ENCODE measurements around the gene TMEM44. TPM values are rescaled to one million over a fixed set of nuclear protein-coding genes. Genes with fewer than 3 reads are reported as not detected.
"Not testable (repeated sequence)": the region's sequence is repeated elsewhere in the genome, so short reads cannot be mapped to it uniquely, and the experiment has no call there.

Gene TMEM44
- total RNA-seq, 2 experiments from 2014 or later, result 6.2 to 7.1 TPM

- Mint-ChIP-seq H3K9me3 (no peaks in the 10 kb centered on the region), H3K36me3 (ENCODE audit: low read depth) (no peaks in the 10 kb centered on the region), H3K4me3 (no peak overlapping the region), H3K4me1 (peaks cover 8% of the 10 kb centered on the region), H3K27me3 (peaks cover 1% of the 10 kb centered on the region), H3K27ac (no peak overlapping the region)
- ChIA-PET CTCF (interaction anchor here (1.4 kb wide), 1 partner anchor 82 kb away, joined by 3 read pairs; no protein-coding TSS in a partner anchor), POLR2A (no interaction called here)
- DNase-seq, result no peak
These were observed 78.6 kb downstream of the TMEM44 start for GRCh38 chr3:194554473-194555123.

- CTCF ChIA-PET, result no interaction called here
- Mint-ChIP-seq H3K9me3 (peaks cover 1% of the 10 kb centered on the region), H3K27me3 (peaks cover under 1% of the 10 kb centered on the region), H3K4me3 (no peak overlapping the region), H3K4me1 (peaks cover 8% of the 10 kb centered on the region), H3K27ac (no peak overlapping the region), H3K36me3 (ENCODE audit: low read depth) (no peaks in the 10 kb centered on the region)
- DNase-seq, result no peak
- POLR2A ChIA-PET, result no interaction called here
These were observed 80.8 kb downstream of the TMEM44 start for GRCh38 chr3:194552327-194552949.

- H3K36me3 Mint-ChIP-seq (ENCODE audit: low read depth), result no peaks in the 10 kb centered on the region
- H3K27me3 Mint-ChIP-seq, result peaks cover 3% of the 10 kb centered on the region
- peaks cover 11% of the 10 kb centered on the region for H3K9me3 Mint-ChIP-seq
- H3K4me3 Mint-ChIP-seq, result no peak overlapping the region
- H3K27ac Mint-ChIP-seq, result no peak overlapping the region
- POLR2A ChIA-PET, result no interaction called here
- CTCF ChIA-PET, result no interaction called here
- no peaks in the 10 kb centered on the region for H3K4me1 Mint-ChIP-seq
- no peak for DNase-seq
These were observed 83.4 kb downstream of the TMEM44 start for GRCh38 chr3:194549853-194550252.

- Mint-ChIP-seq H3K9me3 (peaks cover 11% of the 10 kb centered on the region), H3K36me3 (ENCODE audit: low read depth) (no peaks in the 10 kb centered on the region), H3K4me3 (no peak overlapping the region), H3K27me3 (peaks cover 3% of the 10 kb centered on the region), H3K4me1 (no peaks in the 10 kb centered on the region), H3K27ac (no peak overlapping the region)
- ChIA-PET POLR2A (no interaction called here), CTCF (no interaction called here)
- DNase-seq, result no peak
These were observed 84.6 kb downstream of the TMEM44 start for GRCh38 chr3:194548346-194549321.

GRCh38 chr3:194547042-194547441 lies 86.2 kb downstream of the TMEM44 start:
- CTCF ChIA-PET, result no interaction called here
- Mint-ChIP-seq H3K27me3 (peaks cover 3% of the 10 kb centered on the region), H3K36me3 (ENCODE audit: low read depth) (no peaks in the 10 kb centered on the region), H3K4me3 (no peak overlapping the region), H3K27ac (no peak overlapping the region), H3K4me1 (no peaks in the 10 kb centered on the region), H3K9me3 (peaks cover 11% of the 10 kb centered on the region)
- POLR2A ChIA-PET, result no interaction called here
- no peak for DNase-seq

GRCh38 chr3:194545538-194545937 lies 87.7 kb downstream of the TMEM44 start:
- CTCF ChIA-PET, result interaction anchor here (1.3 kb wide), 1 partner anchor 28 kb away, joined by 3 read pairs; no protein-coding TSS in a partner anchor
- POLR2A ChIA-PET; H3K27ac Mint-ChIP-seq; H3K4me1 Mint-ChIP-seq; H3K36me3 Mint-ChIP-seq (ENCODE audit: low read depth); DNase-seq; H3K27me3 Mint-ChIP-seq; H3K4me3 Mint-ChIP-seq: not testable (repeated sequence)
- H3K9me3 Mint-ChIP-seq, result peaks cover 11% of the 10 kb centered on the region

- H3K9me3 Mint-ChIP-seq, result peaks cover 11% of the 10 kb centered on the region
- peaks cover 5% of the 10 kb centered on the region for H3K4me1 Mint-ChIP-seq
- CTCF ChIA-PET, result no interaction called here
- H3K27ac Mint-ChIP-seq, result no peak overlapping the region
- H3K27me3 Mint-ChIP-seq, result peaks cover 3% of the 10 kb centered on the region
- no peak overlapping the region for H3K4me3 Mint-ChIP-seq
- no peak for DNase-seq
- no peaks in the 10 kb centered on the region for H3K36me3 Mint-ChIP-seq (ENCODE audit: low read depth)
- POLR2A ChIA-PET, result no interaction called here
These were observed 89.7 kb downstream of the TMEM44 start for GRCh38 chr3:194543550-194543949.

- H3K9me3 Mint-ChIP-seq, result peaks cover 4% of the 10 kb centered on the region
- no peaks in the 10 kb centered on the region for H3K36me3 Mint-ChIP-seq (ENCODE audit: low read depth)
- H3K27ac Mint-ChIP-seq, result no peak overlapping the region
- POLR2A ChIA-PET, result interaction anchor here (0.7 kb wide), 1 partner anchor 619 kb away, joined by 3 read pairs; no protein-coding TSS in a partner anchor
- DNase-seq, result no peak
- CTCF ChIA-PET, result interaction anchor here (0.7 kb wide), 1 partner anchor 42 kb away, joined by 3 read pairs; no protein-coding TSS in a partner anchor
- no peaks in the 10 kb centered on the region for H3K27me3 Mint-ChIP-seq
- H3K4me1 Mint-ChIP-seq, result peaks cover 5% of the 10 kb centered on the region
- no peak overlapping the region for H3K4me3 Mint-ChIP-seq
These were observed 91.7 kb downstream of the TMEM44 start for GRCh38 chr3:194541483-194541882.

- CTCF ChIA-PET, result no interaction called here
These were observed 92.8 kb downstream of the TMEM44 start for GRCh38 chr3:194540274-194540905.

GRCh38 chr3:194539498-194539897 lies 93.7 kb downstream of the TMEM44 start:
- Mint-ChIP-seq H3K36me3 (ENCODE audit: low read depth) (no peaks in the 10 kb centered on the region), H3K4me1 (peaks cover 5% of the 10 kb centered on the region), H3K27me3 (peaks cover 1% of the 10 kb centered on the region), H3K4me3 (no peak overlapping the region), H3K9me3 (peaks cover 11% of the 10 kb centered on the region), H3K27ac (no peak overlapping the region)
- ChIA-PET CTCF (no interaction called here), POLR2A (no interaction called here)
- no peak for DNase-seq

More at GRCh38 chr3:194540274-194540905, 92.8 kb downstream of the TMEM44 start:
- Mint-ChIP-seq H3K27me3 (no peaks in the 10 kb centered on the region), H3K9me3 (peaks cover 4% of the 10 kb centered on the region), H3K4me1 (peaks cover 5% of the 10 kb centered on the region), H3K27ac (no peak overlapping the region), H3K4me3 (no peak overlapping the region), H3K36me3 (ENCODE audit: low read depth) (no peaks in the 10 kb centered on the region)
- POLR2A ChIA-PET, result no interaction called here
- DNase-seq, result no peak

- H3K9me3 Mint-ChIP-seq, result peaks cover 23% of the 10 kb centered on the region
- H3K4me1 Mint-ChIP-seq, result peaks cover 5% of the 10 kb centered on the region
- no peak overlapping the region for H3K4me3 Mint-ChIP-seq
- peaks cover 3% of the 10 kb centered on the region for H3K36me3 Mint-ChIP-seq (ENCODE audit: low read depth)
- ChIA-PET POLR2A (no interaction called here), CTCF (no interaction called here)
- H3K27me3 Mint-ChIP-seq, result peaks cover 4% of the 10 kb centered on the region
- DNase-seq, result no peak
- no peak overlapping the region for H3K27ac Mint-ChIP-seq
These were observed 95.4 kb downstream of the TMEM44 start for GRCh38 chr3:194537732-194538247.
